B cell (primary cell): ENCODE data around the gene YOD1. TPM values are rescaled to one million over a fixed set of nuclear protein-coding genes. Genes with fewer than 3 reads are reported as not detected.

Experiments used
- ATAC-seq: fragments of 200-7000 bp; cut with Tn5 transposase; one replicate; pipeline ENCODE4 v1.10.0; 2021; ENCODE audit warnings: low read depth, mild to moderate bottlenecking, moderate number of reproducible peaks, moderate library complexity
- CTCF ChIA-PET: fragments of 350-600 bp; sonication (Branson Sonifier 250); formaldehyde crosslinking; loops from one replicate; lab custom pipeline; 2021; ENCODE audit warnings: antibody characterized with exemption, inconsistent platforms; lab: Charles Lee
- POLR2A ChIA-PET: fragments of 350-600 bp; sonication (Branson Sonifier 250); formaldehyde crosslinking; loops from one replicate; lab custom pipeline; 2021; ENCODE audit warnings: antibody characterized with exemption; lab: Charles Lee
- DNase-seq: peaks from one replicate; pipeline ENCODE4 v3.0.0; 2013
- H2AFZ ChIP-seq: 2 replicates; pipeline ENCODE4 v1.6.1; 2012; ENCODE audit warnings: mild to moderate bottlenecking, low read depth, low read length; ENCODE audit not compliant: insufficient read depth, poor library complexity, severe bottlenecking
- H3K27ac ChIP-seq, 2 donors: 1 replicate in 1 of 2; 2 replicates in 1 of 2; pipeline ENCODE4 v1.5.1; 2012 to 2013; ENCODE audit warnings: low read length in 2 of 2, mild to moderate bottlenecking in 2 of 2, moderate library complexity in 1 of 2
- H3K27me3 ChIP-seq, 4 experiments: fragments of 200-600 bp in 1 of 4; sonication (generic) in 1 of 4; replicated peaks in 1 of 4; 1 replicate in 2 of 4; 2 replicates in 2 of 4; pipeline versions ENCODE4 v1.6.1 to v1.7.0; 2013 to 2016; ENCODE audit warnings: low read length in 3 of 4, mild to moderate bottlenecking in 2 of 4, mixed read lengths in 1 of 4, moderate library complexity in 1 of 4; ENCODE audit not compliant: insufficient read depth in 4 of 4, control insufficient read depth in 3 of 4; ENCODE audit errors: control extremely low read depth in 1 of 4
- H3K36me3 ChIP-seq, 2 experiments: replicated peaks in 1 of 2; 1 replicate in 1 of 2; 2 replicates in 1 of 2; pipeline versions ENCODE4 v1.6.1 to v1.7.1; 2013; ENCODE audit warnings: low read length in 1 of 2; ENCODE audit not compliant: insufficient read depth in 2 of 2, control insufficient read depth in 1 of 2; ENCODE audit errors: control extremely low read depth in 1 of 2, extremely low read depth in 1 of 2
- H3K4me1 ChIP-seq, 2 donors: fragments of 200-600 bp in 1 of 2; sonication (generic) in 1 of 2; 1 replicate in 1 of 2; 2 replicates in 1 of 2; pipeline versions ENCODE4 v1.5.1 to v1.6.1; 2013 to 2017; ENCODE audit warnings: low read length in 2 of 2; ENCODE audit not compliant: control insufficient read depth in 2 of 2, insufficient read depth in 2 of 2
- H3K4me2 ChIP-seq: replicated peaks from 2 replicates; pipeline ENCODE3; 2012; ENCODE audit warnings: mild to moderate bottlenecking, low read depth, low read length; ENCODE audit not compliant: poor library complexity, severe bottlenecking
- H3K4me3 ChIP-seq, 5 experiments: fragments of 200-600 bp in 1 of 5; sonication (generic) in 1 of 5; 1 replicate in 3 of 5; 2 replicates in 2 of 5; pipeline versions ENCODE4 v1.5.1 to v1.7.0; 2011 to 2016; ENCODE audit warnings: low read length in 4 of 5, mild to moderate bottlenecking in 4 of 5, low read depth in 2 of 5, control low read depth in 1 of 5, moderate library complexity in 1 of 5; ENCODE audit not compliant: insufficient read depth in 1 of 5; ENCODE audit errors: control extremely low read depth in 1 of 5, extremely low read depth in 1 of 5
- H3K79me2 ChIP-seq: fragments of 200-600 bp; sonication (generic); one replicate; pipeline ENCODE4 v1.6.0; 2016; ENCODE audit warnings: low read length; ENCODE audit not compliant: control insufficient read depth, insufficient read depth
- H3K9ac ChIP-seq: fragments of 200-600 bp; sonication (generic); 2 replicates; pipeline ENCODE4 v1.6.1; 2017; ENCODE audit warnings: mild to moderate bottlenecking, low read length, moderate library complexity
- H3K9me3 ChIP-seq, 3 donors: one replicate each; pipeline versions ENCODE4 v1.6.1 to v1.7.1; 2013; ENCODE audit warnings: low read length in 2 of 3; ENCODE audit not compliant: control insufficient read depth in 2 of 3, insufficient read depth in 1 of 3; ENCODE audit errors: control extremely low read depth in 1 of 3
- H4K20me1 ChIP-seq: 2 replicates; pipeline ENCODE4 v1.6.0; 2012; ENCODE audit warnings: mild to moderate bottlenecking, low read length; ENCODE audit not compliant: insufficient read depth, control insufficient read depth, poor library complexity, severe bottlenecking
- H3K27ac Mint-ChIP-seq: one replicate; pipeline ENCODE4 v1.8.0; 2021; ENCODE audit warnings: mixed read lengths
- H3K27me3 Mint-ChIP-seq: one replicate; pipeline ENCODE4 v1.8.0; 2021; ENCODE audit warnings: mixed read lengths
- H3K4me1 Mint-ChIP-seq: one replicate; pipeline ENCODE4 v1.8.0; 2021; ENCODE audit warnings: mixed read lengths
- H3K4me3 Mint-ChIP-seq: one replicate; pipeline ENCODE4 v1.8.0; 2021; ENCODE audit warnings: mixed read lengths
- H3K9me3 Mint-ChIP-seq: one replicate; pipeline ENCODE4 v1.8.0; 2022; ENCODE audit warnings: mixed read lengths; ENCODE audit not compliant: insufficient read depth
- EZH2 ChIP-seq: IDR thresholded peaks from 2 replicates; pipeline ENCODE4 v1.6.1; 2012; ENCODE audit warnings: borderline replicate concordance, low read depth, mild to moderate bottlenecking, moderate library complexity, low read length; ENCODE audit not compliant: insufficient read depth, poor library complexity, severe bottlenecking
- WGBS: methylation state at CpG from one replicate; pipeline ENCODE4 v1.1.5; 2013; ENCODE audit warnings: missing lambda C conversion rate; ENCODE audit not compliant: insufficient coverage; 5-methylcytosine and 5-hydroxymethylcytosine counted together
- intact Hi-C: fragments of 100-400 bp; cut with micrococcal nuclease; formaldehyde crosslinking; loops from one replicate; pipeline ENCODE4 v1.10.0; 2022
- polyA minus RNA-seq: library from RNA; depleted of rRNA, polyadenylated mRNA; stranded (reverse); fragments of >200 nt; gene quantifications from 2 replicates; pipeline ENCODE4 v1.2.3, GENCODE V29; 2012
- polyA plus RNA-seq: library from polyadenylated mRNA; depleted of rRNA; stranded (reverse); fragments of >200 nt; gene quantifications from 2 replicates; pipeline ENCODE4 v1.2.3, GENCODE V29; 2012
- total RNA-seq, 2 donors: library from RNA; stranded (reverse); fragments of 120-200 nt in 1 of 2; gene quantifications; 1 replicate in 1 of 2; 2 replicates in 1 of 2; pipeline versions ENCODE4 v1.2.3 to v1.2.4, GENCODE V29; 2013 to 2022
- TF ChIP-seq, protein P1 (sequence below): fragments of 200-600 bp; IDR thresholded peaks from one replicate; pipeline ENCODE4 v1.8.0; 2022; ENCODE audit warnings: antibody characterized with exemption, mild to moderate bottlenecking

The YOD1 gene
- total RNA-seq (9.4 and 9.5 TPM in 2 replicates), polyA plus RNA-seq (2.3 and 5.4 TPM in 2 replicates), polyA minus RNA-seq (4.7 and 6.7 TPM in 2 replicates)
- total RNA-seq (2013) = 8.2 TPM

DNA sequence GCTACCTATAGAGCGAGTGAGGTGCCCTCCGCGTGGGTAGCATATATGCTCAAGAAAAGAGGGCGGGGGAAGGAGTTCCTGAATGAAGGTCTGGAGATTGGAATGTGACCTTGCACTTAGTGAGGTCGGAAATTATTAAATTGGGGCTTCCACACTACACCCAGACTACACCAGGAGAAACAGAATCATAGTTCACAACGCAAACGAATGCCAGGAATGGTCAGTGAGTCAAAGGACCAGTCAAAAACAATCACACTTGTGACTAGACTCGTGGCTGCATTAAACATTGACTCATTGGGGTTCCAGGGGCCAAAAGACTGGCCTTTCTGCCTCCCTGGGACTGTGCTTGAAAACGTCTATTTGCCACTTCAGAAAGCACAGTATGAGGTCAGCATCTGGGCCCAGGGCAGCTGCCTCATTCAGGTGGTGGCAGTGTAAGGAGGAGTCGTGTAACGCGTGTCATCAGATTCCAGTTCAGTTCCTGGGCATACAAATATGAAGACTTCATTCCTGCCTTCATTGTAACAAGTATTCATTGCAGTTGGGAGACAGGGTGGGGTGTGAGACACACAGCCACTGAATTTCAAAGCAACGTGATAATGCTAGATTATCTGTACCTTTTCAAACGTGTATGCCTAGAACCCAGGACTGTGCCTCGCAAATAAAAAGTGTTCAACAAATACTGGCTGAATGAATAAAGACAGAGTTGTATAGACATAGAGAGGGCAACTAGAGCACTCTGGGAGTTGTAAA lies at the start of gene YOD1:
TSS of gene YOD1 (minus strand) at position 18 of the 753 bp plus-strand sequence. CDS start 178 bp downstream, outside the sequence.
- peaks cover 39 to 42% of the 10 kb centered on the region in 2 donors for H3K4me1 ChIP-seq
- peak within 1 kb of the TSS; percentile 89 for H2AFZ ChIP-seq
- Mint-ChIP-seq H3K9me3 (no peaks in the 10 kb centered on the region), H3K27ac (peak within 1 kb of the TSS; percentile 89), H3K4me1 (peaks cover 61% of the 10 kb centered on the region), H3K4me3 (peak within 1 kb of the TSS; percentile 99), H3K27me3 (no peaks in the 10 kb centered on the region)
- peak within 1 kb of the TSS; percentile 84 for H3K4me2 ChIP-seq
- H3K79me2 ChIP-seq = peaks cover 40% of the 10 kb centered on the region
- TF ChIP-seq EZH2 = no peak
- TF ChIP-seq, protein P1, sequence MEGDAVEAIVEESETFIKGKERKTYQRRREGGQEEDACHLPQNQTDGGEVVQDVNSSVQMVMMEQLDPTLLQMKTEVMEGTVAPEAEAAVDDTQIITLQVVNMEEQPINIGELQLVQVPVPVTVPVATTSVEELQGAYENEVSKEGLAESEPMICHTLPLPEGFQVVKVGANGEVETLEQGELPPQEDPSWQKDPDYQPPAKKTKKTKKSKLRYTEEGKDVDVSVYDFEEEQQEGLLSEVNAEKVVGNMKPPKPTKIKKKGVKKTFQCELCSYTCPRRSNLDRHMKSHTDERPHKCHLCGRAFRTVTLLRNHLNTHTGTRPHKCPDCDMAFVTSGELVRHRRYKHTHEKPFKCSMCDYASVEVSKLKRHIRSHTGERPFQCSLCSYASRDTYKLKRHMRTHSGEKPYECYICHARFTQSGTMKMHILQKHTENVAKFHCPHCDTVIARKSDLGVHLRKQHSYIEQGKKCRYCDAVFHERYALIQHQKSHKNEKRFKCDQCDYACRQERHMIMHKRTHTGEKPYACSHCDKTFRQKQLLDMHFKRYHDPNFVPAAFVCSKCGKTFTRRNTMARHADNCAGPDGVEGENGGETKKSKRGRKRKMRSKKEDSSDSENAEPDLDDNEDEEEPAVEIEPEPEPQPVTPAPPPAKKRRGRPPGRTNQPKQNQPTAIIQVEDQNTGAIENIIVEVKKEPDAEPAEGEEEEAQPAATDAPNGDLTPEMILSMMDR = no peak
- no peaks in the 10 kb centered on the region for H4K20me1 ChIP-seq
- DNase-seq = no peak
- H3K9ac ChIP-seq = peak within 1 kb of the TSS; percentile 79
- H3K36me3 ChIP-seq = peaks cover 5 to 20% of the 10 kb centered on the region in 2 experiments
- CTCF ChIA-PET = interaction anchor here (2.8 to 4.9 kb wide), 3 partner anchors 24 to 447 kb away, joined by 17 to 76 read pairs (median 54); no protein-coding TSS in a partner anchor
- intact Hi-C loops = loop anchor here (5.0 to 10.0 kb wide), 4 partner anchors 129 to 494 kb away; partner anchors contain the start of genes DYRK3, FCMR and MAPKAPK2
- WGBS = 83% methylated on average over 7 of the region's 15 CpGs
- ATAC-seq = no peak
- peak within 1 kb of the TSS; percentile 50 to 72 for H3K27ac ChIP-seq
- H3K4me3 ChIP-seq = peak within 1 kb of the TSS; percentile 83 to 97 (median 87)
- H3K9me3 ChIP-seq = no peaks in the 10 kb centered on the region
- no peaks in the 10 kb centered on the region for H3K27me3 ChIP-seq
- POLR2A ChIA-PET = no interaction called here

DNA sequence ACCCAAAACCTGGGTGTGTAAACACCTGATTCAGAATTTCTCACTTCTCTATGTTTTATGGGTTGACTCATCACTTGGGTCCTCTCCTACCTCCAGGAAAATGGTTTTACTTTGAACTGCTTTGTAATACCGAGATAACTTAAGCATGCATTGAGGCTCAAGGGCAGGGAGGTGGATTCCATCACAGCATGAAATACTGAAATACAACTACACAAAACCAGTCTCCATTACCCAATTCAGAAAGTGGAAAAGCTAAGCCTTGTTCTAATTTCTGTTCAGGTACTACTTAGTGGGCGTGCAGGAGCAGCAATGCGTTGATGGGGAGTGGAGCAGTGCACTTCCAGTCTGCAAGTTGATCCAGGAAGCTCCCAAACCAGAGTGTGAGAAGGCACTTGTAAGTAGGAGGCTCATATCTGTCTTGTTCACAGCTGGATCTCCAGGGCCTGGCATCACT lies 46.9 kb upstream of the YOD1 start:
- 69% methylated on average over 2 of the region's 3 CpGs for WGBS
- Histone ChIP-seq H3K9ac (no peak overlapping the region), H3K9me3 (no peaks in the 10 kb centered on the region), H3K27ac (no peak overlapping the region), H3K4me3 (no peak overlapping the region), H3K79me2 (no peaks in the 10 kb centered on the region), H3K36me3 (no peaks in the 10 kb centered on the region), H3K4me1 (no peaks in the 10 kb centered on the region), H2AFZ (no peak overlapping the region), H3K27me3 (peaks cover 0 to 7% (median 1%) of the 10 kb centered on the region in 4 experiments), H3K4me2 (no peak overlapping the region), H4K20me1 (no peaks in the 10 kb centered on the region)
- ATAC-seq = no peak
- H3K27me3 Mint-ChIP-seq = peaks cover 16% of the 10 kb centered on the region
- POLR2A ChIA-PET = no interaction called here
- DNase-seq = no peak
- H3K4me1 Mint-ChIP-seq = peaks cover 1% of the 10 kb centered on the region
- H3K4me3 Mint-ChIP-seq = no peak overlapping the region
- TF ChIP-seq EZH2 = no peak
- TF ChIP-seq, protein P1 = no peak
- intact Hi-C loops = no loop called here
- CTCF ChIA-PET = interaction anchor here (1.0 kb wide), 1 partner anchor 13 kb away, joined by 4 read pairs; no protein-coding TSS in a partner anchor
- no peak overlapping the region for H3K27ac Mint-ChIP-seq
- no peaks in the 10 kb centered on the region for H3K9me3 Mint-ChIP-seq
